Body of pancreas (tissue), 4 donors: ENCODE data around the gene SLK.

Experiments
- CTCF ChIP-seq, 7 experiments: fragments of 450-650 bp in 4 of 7; fragments of 200-600 bp in 3 of 7; sonication (generic) in 3 of 7; IDR thresholded peaks; one replicate each; pipeline ENCODE4 v1.5.1; 2016 to 2019; ENCODE audit warnings: antibody characterized with exemption in 7 of 7
- POLR2A ChIP-seq, 3 donors: fragments of 450-650 bp; IDR thresholded peaks; one replicate each; pipeline ENCODE4 v1.6.1; 2016; ENCODE audit warnings: antibody characterized with exemption in 3 of 3, mild to moderate bottlenecking in 2 of 3

- no peak for TF ChIP-seq CTCF (IDR thresholded peaks at IDR 0.05)
- TF ChIP-seq POLR2A (IDR thresholded peaks at IDR 0.05): no peak
Measured at GRCh38 chr10:104014176-104014575, 47.2 kb downstream of the SLK start.
